RWPE1 (cell line): ENCODE results near the gene REPIN1.

Source experiments
- CTCF ChIA-PET: fragments of 350-600 bp; sonication (Branson Sonifier 250); formaldehyde crosslinking; extraction: SDS; loops from one replicate; lab custom pipeline; 2021; lab: Yijun Ruan, JAX
- POLR2A ChIA-PET: fragments of 400-600 bp; formaldehyde crosslinking; extraction: SDS; loops from one replicate; lab custom pipeline; 2020; ENCODE audit warnings: antibody characterized with exemption; ENCODE audit not compliant: low non-redundant PET; lab: Yijun Ruan, JAX
- DNase-seq: peaks from one replicate; pipeline ENCODE4 v3.0.0; 2012; ENCODE audit warnings: low spot score
- H3K27ac ChIP-seq: fragments of 450-650 bp; 2 replicates; pipeline ENCODE4 v1.5.1; 2017
- CTCF ChIP-seq: fragments of 450-650 bp; conservative IDR thresholded peaks from 2 replicates; pipeline ENCODE4 v1.5.1; 2017; ENCODE audit warnings: low read depth, mild to moderate bottlenecking

Gene REPIN1

GRCh38 chr7:150340875-150341262 lies 27.8 kb upstream of the REPIN1 start:
- TF ChIP-seq CTCF, result no peak
- no peak for DNase-seq
- ChIA-PET CTCF (no interaction called here), POLR2A (no interaction called here)
- no peak overlapping the region for H3K27ac ChIP-seq

GRCh38 chr7:150341263-150342120 lies 27.1 kb upstream of the REPIN1 start, which contains the start of gene RARRES2:
RARRES2 (minus strand) TSS chr7:150341629; CDS start chr7:150340609, 1,020 bp downstream.
- DNase-seq, result no peak
- no peak within 1 kb of the TSS for H3K27ac ChIP-seq
- POLR2A ChIA-PET, result no interaction called here
- CTCF ChIA-PET, result no interaction called here
- TF ChIP-seq CTCF, result no peak

GRCh38 chr7:150342121-150342408 lies 26.6 kb upstream of the REPIN1 start:
- ChIA-PET POLR2A (no interaction called here), CTCF (no interaction called here)
- no peak overlapping the region for H3K27ac ChIP-seq
- TF ChIP-seq CTCF, result no peak
- DNase-seq, result no peak

- CTCF ChIA-PET, result interaction anchor here (0.6 kb wide), 1 partner anchor 971 kb away, joined by 3 read pairs; no protein-coding TSS in a partner anchor
- POLR2A ChIA-PET, result no interaction called here
- TF ChIP-seq CTCF, result no peak
- H3K27ac ChIP-seq, result no peak overlapping the region
- no peak for DNase-seq
These were observed 25.4 kb upstream of the REPIN1 start for GRCh38 chr7:150343225-150343624.

- CTCF ChIA-PET, result no interaction called here
- POLR2A ChIA-PET, result no interaction called here
- no peak for DNase-seq
- H3K27ac ChIP-seq, result no peak overlapping the region
- no peak for TF ChIP-seq CTCF
These were observed 24.3 kb upstream of the REPIN1 start for GRCh38 chr7:150344299-150344698.

GRCh38 chr7:150345012-150345411 lies 23.6 kb upstream of the REPIN1 start:
- H3K27ac ChIP-seq, result no peak overlapping the region
- TF ChIP-seq CTCF, result no peak
- ChIA-PET POLR2A (no interaction called here), CTCF (no interaction called here)
- no peak for DNase-seq
